CD4-positive, alpha-beta T cell treated with Interferon alpha-2 for 1 hour (primary cell): Measurements from ENCODE around the gene DLST.

Experiments
- DNase-seq, 2 donors: peaks; one replicate each; pipeline ENCODE4 v3.0.0-alpha.2; 2020 to 2022

The DLST gene

DNA sequence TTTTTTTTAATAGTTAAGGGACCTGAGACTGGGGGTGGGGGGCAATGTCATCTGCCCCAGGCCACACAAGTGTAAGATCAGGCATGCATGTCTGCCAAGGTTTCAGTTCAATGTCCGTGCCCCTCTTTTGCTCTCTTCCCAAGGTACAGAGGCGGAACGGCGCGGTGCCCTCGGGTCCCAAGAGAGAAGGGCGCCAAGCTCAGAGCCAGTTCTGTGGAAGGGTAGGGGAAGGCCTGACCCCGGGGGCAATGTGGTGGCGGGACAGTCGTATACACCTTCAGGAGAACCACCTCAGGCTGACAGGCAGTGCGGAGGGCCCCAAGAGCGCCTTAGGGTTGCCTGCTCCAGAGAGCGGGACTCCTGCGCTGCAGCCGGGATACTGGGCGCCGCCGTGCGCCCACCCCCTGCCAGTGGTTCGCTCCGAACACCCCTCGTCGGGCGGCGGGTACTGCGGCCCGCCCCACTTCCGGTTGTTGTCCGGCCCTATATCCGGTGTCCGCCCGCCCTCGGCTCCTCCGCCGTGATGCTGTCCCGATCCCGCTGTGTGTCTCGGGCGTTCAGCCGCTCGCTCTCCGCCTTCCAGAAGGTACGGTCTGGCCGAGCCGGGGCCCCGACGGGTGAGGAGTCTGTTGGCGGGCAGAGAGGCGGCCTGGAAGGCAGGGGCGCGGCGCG, at the start of gene DLST:
Gene DLST (plus strand): TSS at position 486 of the 672 bp plus-strand sequence. CDS start 38 bp downstream, at position 524.
- DNase-seq, result peak; percentile 78 to 91

DNA sequence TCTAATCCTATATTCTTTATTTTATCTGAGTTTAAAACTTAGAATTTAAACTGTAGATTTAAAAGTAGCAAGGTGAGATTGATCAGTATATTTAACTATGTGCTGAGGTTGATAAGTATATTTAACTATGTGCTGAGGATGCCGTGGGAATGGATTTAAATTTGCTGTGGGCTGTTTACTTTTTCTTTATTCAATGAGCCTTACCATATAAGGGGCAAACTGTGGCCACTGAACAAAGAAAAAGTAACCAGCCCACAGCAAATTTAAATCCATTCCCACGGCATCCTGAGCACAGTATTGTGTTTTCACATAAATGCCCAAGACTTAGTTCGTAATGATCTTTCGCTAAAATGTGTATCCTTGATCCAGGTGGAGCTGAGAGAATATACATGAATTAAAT, 48.9 kb upstream of the DLST start:
- no peak for DNase-seq

DNA sequence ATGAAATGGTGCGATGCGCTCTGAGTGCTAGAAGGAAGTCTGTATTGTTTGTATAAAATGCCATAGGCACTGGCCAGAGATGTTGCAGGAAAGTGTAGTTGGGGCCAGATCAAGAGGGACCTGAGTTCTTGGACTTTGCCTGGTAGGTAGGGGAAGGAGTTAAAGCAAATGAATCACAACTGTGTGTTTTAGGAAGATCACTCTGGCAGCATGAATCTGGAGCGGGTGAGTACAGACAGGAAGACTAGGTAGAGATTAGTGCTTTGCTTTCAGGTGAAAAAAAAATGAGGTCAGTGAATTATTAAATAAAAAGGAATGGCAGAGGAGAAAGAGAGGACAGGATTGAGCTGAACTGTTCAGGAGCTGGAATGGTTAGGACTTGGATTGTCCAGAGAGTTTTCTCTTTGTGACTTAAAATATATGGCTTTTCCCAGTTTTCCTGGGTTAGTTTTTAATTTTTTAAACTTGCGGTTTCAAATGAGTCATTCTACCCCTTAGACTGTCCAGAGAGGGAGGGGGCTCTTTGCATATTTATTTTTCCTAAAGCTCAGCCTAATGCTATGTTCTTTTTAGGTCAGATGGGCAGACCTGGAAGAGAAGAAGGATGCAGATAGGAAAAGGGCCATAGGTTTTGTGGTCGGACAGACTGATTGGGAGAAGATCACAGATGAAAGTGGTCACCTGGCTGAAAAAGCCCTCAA, 46.9 kb upstream of the DLST start:
- DNase-seq, result no peak

DNA sequence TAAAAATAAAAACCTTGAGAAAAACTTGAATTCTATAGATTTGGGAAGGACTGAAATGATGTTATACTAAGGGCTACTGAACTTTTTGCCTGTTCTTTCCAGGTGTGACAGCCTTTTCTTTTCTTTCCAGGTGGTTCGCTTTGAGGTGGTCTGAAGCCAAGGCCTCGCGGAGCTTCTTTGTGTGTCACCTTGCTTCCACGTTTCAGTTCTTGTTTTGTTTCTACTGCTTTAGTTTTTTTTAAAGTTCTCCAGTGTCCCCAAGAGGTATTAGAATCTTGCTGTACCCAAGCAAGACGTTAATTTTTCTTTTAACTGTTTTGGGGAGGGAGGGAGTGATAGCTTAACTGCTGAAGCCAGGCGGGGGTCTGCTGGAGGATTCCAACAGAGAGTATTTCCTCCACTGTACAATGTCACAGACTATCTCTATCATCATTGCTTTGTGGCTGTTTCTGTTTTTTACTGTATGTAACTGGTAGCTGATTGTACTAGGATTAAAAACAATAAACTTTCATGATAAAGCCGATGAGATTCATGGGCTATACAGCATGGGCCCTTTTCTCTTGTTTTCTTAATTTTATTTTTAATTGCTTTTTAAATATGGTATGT, 46.0 kb upstream of the DLST start:
- no peak for DNase-seq

DNA sequence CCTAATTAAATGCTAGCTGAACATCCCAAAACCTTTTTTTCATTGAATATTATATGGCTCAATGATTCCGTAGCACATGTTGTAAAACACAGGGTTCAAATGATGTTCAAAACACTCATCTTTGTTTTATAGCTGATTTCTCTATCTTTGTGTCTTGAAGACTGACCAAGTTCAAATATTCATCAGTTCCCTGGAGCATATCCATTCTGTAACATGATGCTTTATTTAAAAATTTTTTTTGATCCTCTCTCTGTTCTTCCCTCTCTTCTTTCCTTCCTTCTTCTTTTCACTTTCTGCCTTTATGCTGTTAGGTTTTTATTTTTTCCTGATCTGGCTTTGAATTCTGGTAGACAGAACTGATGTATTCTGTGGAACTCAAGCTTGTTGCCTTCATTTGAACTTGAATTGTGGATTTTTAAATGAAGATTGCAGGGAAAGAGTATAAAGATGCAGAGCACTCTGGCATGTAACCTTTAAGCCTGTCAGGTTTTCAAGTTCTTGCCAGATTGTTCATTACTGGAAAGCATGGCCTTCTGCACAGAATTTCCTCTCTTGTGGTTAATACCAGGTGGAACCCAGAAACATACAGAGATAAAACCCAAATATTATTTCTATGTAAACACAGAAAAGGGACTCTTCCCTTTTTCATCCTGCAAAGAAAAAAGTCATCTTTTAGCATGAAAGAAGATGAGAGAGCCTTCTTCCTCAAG, 45.3 kb upstream of the DLST start:
- DNase-seq, result peak in 1 of 2 donors; percentile 57

DNA sequence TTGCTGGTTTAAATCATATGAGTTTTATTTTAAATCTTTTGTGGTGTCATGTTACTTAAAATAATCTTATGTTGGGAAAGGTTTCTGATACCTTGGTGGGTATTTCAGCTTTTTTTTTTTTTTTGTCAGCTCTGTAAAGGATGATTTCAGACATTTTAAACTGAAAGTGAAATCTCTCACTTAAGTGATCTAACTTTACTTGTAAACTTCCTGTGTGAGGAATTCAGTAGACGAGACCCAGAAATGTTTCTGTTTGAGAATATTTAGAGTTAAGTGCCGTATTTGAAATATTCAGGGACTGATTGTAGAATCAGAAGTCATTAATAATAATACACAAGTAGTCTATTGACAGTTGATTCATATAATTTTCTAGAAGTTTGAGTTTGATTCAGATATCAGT, 43.5 kb upstream of the DLST start:
- peak in 1 of 2 donors; percentile 58 for DNase-seq

DNA sequence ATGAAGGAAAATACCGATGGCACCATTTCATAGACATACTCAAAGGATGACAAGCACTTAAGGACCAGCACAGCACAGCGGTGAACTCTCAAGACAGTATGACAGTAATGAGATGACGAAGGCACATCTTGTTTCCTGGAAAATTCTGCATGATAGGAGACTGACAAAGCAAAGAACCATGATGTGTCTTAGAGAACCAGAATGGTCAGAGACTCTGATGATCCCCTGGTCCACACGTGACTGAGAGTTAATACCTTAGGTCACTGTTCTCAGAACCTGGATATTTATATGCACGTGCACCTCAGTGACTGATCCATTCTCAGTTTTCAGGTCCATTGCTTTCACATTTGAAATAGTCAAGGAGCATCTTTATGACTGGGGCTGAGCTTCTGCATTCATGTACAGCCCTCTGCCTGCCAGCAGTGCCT, 41.1 kb upstream of the DLST start:
- DNase-seq, result peak in 1 of 2 donors; percentile 23

DNA sequence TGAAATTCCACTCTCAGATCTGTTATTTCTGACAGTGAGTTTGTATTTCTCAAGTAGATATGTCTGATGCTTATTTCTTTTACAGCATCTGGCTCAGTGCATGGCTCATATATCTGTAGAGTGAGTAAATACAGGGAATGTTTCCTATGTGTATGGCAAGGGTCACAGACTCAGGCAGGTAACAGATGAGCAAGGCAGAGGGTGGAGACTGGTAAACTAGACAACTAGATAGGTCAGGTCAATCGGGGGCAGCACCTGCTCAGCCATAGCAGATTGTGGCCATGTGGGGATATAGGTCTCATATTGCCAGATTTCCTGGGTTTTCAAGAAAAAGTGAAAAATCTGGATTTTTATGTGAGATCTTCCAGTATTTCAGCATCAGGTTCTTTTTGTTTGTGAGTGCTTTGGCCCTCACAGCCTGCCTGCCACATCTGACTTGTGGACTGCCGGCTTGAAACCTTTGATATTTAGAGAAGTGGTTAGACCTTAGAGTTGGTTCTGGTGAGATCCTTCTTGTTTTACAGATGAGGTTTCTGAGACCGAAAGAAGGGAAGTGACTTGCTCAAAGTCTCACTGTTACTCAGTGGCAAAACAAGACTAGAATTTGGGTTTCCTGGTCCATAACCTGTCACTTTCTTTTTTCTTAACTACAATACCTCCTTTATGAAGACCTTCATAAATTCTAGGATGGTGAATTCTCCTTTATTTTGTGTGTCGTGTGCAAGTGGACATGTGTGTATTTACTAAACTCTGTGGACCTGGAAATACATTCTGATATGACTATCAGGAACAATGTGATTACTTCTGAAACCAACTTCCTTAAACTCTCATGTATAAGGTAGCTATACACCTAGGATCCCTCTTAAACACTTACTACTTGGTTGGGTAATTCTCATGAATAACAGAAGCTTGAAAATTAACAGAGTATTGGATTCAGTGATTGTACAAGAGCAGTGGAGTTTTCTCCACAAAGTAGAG, 40.2 kb upstream of the DLST start:
- peak; percentile 14 to 53 for DNase-seq

DNA sequence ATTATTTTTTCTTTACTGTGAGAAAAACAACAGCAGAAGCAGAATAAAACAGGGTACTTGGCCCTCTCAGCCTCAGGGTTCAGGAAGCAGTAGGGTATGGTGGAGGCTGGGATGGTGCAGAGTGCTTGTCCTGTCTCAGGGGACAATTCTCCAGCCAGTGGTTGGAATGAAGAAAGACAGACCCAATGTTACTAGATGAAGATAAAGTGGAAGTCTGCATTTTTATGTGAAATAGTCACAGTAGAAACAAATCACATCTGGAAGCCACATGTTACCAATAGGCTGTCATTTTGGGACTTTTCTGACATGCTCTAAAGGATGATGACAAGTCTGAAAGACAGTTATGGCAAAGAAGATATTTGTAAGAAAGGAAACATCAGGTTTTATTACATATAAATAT, 38.1 kb upstream of the DLST start:
- DNase-seq, result no peak

DNA sequence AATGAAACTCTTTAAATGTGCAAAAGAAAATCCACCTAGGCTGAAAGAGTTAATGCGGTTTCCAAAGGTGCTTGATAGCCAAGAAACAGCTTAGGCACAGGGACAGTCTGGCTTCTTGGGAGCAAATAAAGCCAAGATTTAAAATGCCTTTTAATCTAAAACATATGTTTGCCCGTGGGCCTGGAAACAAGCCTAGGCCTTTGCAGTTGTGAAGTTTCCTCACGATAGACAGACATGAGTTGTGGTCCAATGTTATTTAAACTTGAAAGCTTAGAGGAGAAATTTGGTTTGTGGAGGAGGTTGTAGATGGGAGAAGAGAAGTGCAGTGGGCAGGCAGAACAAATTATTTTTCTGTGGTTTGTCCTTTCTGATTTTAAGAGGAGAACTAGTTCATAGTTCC, 35.5 kb upstream of the DLST start:
- DNase-seq, result no peak

DNA sequence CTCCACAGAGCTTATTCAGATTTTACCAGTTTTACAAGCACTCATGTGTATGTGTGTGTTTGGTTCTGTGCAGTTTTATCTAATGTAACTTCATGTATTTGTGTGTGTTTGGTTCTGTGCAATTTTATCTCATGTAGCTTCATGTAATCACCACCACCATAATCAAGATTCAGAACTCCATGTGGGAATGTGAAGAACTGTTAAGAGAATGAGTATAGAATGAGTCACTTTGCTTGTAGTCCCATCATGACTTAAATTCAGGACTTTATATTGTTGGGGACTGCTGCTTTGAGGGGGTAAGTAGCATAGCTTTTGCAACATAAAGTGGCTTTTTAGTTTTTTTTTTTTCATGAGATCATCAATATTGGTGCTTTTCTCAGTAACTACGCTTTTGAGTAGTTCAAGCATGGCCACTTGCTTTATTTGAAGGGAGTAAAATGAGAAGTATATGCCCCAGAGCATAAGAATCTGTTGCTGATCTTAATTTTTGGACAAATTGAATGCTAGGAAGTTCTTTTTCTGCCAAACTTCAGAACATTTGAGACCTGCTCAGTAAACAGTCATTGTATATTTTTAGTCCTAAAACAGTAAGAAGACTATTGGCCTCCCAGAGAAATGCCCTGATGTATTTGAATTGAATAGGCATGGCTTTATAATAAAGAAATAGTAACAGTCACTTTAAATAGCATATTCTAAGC, 34.6 kb upstream of the DLST start:
- no peak for DNase-seq

DNA sequence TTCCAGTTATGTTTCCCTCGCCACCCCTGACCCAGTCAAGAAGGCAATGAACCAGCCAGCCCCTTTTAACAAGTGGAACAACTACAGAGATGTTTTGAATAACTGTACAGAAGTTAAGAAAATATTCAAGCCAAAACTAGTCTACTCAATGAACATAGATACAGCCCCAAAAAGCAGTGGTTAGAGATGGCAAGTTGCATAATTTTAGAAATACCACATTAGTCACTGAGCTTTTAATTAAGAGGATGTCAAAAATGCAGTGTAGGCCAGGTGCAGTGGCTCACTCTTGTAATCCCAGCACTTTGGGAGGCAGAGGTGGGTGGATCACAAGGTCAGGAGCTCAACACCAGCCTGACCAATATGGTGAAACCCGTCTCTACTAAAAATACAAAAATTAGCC, 32.9 kb upstream of the DLST start:
- DNase-seq, result no peak

DNA sequence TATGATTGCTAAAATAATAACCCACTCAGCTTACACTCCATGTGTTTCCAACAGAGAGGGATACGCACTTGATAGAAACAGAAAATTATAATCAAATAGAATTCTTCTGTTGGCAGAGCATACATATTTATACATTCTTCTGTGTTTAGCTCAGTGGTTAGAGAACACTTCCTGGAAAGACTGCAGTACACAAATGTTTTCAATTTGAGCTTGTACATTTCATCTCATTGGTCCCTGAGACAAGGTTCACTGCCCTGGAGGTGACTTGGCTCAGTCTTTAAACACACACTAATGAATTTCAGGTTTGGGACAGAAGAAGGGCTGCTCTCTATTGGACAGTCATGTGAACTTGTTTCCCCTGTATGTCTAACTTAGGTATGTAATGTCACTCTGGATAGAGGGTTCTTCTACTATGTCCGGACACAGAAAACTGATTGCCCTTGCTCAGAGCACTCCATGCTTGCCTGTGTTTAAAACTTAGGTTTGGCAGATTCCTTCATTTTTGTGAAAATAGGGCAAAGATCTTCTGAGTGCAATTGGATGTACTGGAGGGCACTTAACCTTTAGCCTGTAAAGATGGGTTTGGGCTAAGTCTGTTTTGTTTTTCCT, 28.7 kb upstream of the DLST start:
- no peak for DNase-seq

DNA sequence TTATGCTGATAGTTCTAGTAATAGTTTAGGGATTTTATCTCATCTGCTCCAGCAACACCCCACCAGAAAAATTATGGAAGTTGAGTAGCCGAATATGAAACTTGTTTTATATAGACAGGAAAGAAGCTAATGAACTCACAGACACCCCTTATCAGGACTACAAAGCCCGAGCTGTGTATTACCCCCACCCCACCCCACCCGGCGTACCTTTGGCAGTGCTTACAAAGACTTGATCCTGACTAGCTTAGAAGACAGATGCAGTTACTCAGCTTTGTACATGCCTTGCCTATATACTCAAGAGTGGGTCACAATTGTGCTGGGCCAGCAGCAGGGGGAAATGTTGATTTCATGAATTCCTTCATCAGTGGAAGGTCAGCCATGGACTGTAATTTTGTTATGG, 28.1 kb upstream of the DLST start:
- no peak for DNase-seq

DNA sequence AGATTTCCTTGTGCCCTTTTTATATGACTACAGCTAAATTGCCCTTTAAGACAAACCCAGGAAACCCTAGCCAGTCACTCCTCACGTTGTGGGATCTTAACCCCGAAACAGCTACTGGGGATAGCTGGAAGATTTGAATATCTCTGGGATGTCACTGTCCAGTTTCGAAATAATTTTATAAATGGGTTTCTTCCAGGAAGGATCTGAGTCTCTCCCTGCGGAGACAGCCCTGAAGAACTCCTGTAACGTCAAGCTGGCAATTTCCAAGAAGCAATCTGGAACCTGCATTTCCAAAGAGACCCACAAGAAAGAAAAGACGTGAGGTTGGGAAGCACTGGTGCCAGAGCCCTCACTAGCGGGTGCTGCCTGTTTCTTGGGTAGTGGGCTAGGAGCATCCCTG, 26.7 kb upstream of the DLST start:
- no peak for DNase-seq

DNA sequence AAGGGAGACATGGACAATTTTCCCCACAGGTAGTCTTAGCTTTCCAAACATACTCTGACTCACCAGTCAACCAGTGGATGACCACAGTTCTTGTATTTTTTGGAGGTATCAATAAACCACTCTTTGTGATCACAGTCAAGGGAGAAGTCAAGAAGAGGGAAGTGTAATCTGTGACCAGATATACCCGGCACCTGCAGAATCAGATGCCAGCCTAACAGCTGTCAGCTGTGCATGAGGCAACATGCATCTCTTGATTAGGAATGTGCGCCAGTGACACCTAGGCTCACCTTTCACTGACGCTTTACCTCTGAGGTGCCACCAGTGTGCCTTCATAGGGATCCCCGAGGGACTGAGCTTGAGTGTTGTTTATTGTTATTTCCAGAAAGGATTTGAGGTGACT, 25.8 kb upstream of the DLST start:
- no peak for DNase-seq

DNA sequence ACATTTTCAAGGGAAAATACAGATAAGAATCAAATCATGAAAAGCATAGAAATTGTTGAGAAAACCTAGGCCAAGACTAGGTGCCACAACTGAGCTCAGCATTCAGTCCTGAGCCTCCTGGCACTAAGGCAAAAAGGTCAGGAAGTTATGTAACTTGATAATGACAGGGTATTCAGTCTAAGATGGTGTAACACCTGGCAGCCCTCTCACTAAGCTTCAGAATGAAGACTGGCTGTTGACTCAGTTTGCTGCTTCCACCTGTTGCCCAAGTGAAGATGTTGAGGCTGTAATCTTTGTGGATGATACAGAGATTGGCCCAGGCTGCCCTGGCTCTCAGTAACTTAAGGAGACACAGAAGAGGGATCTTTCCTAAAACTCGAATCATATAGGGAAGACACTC, 25.4 kb upstream of the DLST start:
- DNase-seq, result no peak

DNA sequence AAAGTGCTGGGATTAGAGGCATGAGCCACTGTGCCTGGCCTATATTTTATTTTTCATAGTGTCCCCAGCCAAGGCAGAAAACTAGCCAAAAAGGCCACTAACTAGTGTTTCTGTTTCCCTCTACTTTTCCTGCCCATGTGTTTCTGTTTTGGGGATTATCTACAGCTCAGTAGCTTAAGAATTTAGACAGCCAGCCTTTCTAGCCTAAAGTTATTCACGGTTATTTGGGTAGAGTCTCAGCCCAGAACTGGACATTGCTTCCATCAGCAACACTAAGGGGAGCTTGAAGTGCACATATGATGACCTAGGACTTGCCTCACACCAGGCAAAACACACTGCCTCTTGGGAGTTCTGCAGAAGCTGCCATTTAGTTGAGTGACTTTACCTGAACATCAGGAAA, 23.7 kb upstream of the DLST start:
- no peak for DNase-seq

DNA sequence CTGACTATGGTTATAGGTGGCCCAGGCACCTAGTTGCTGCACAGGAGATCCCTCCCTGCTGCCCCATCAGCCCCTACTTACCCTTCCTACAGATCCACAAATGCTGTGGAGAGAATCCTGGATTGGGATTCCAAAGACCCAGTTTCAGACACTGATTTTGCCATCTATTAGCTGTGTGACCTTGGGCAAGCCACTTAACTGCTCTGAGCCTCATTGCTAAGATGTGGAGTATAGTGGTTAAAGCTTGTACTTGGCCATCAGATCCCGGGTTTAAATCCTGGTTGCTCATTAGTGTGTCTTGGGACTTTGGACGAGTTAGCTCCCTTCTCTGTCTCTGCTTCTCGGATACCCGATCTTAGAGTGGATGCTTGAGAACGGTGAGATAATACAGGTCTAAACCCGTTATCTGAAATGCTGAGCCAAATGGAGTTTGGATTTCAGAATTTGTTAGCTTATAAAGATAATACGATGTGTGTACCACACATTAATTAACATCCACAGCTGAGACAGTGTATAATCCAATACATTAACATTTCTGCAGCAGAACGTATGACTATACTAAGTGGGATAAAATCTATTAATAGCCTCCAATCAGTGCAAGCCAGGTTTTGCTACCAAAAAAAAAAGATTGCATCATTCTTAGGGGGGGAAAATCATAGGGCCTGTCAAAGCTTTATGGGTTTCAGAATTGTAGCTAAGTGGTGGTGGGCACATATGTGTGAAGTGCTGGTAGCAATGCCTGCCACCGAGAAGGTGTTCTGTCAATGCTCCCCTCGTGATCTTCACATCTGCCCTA, 21.8 kb upstream of the DLST start:
- DNase-seq, result no peak
